ENCODE measurements around the gene CYTH2. TPM values are rescaled to one million over a fixed set of nuclear protein-coding genes. Genes with fewer than 3 reads are reported as not detected.

The CYTH2 gene
- total RNA-seq, 1 donor from 2014 or later = 32.1 TPM

- no peaks in the 10 kb centered on the region for H3K9me3 ChIP-seq (replicated peaks)
- DNase-seq = no peak
- H3K27me3 ChIP-seq (ENCODE audit: low read depth) = no peaks in the 10 kb centered on the region
- H3K27ac ChIP-seq (replicated peaks) = no peak overlapping the region
- H3K4me3 ChIP-seq = no peak overlapping the region
- H3K36me3 ChIP-seq = peaks cover 86% of the 10 kb centered on the region
- no peak for TF ChIP-seq CTCF (IDR thresholded peaks at IDR 0.05; ENCODE audit: borderline replicate concordance)
- intact Hi-C loops (cut with micrococcal nuclease) = no loop called here
- H3K4me1 ChIP-seq = peaks cover 21% of the 10 kb centered on the region
Observed at GRCh38 chr19:48475369-48476068, 6.3 kb downstream of the CYTH2 start.

- no peak for DNase-seq
- Histone ChIP-seq H3K4me1 (peaks cover 21% of the 10 kb centered on the region), H3K36me3 (peaks cover 80% of the 10 kb centered on the region), H3K9me3 (replicated peaks) (no peaks in the 10 kb centered on the region), H3K27me3 (ENCODE audit: low read depth) (no peaks in the 10 kb centered on the region), H3K27ac (replicated peaks) (no peak overlapping the region), H3K4me3 (no peak overlapping the region)
- TF ChIP-seq CTCF (IDR thresholded peaks at IDR 0.05; ENCODE audit: borderline replicate concordance) = no peak
- intact Hi-C loops (cut with micrococcal nuclease) = no loop called here
Observed at GRCh38 chr19:48476176-48476575, 7.0 kb downstream of the CYTH2 start.

- intact Hi-C loops (cut with micrococcal nuclease) = no loop called here
- no peaks in the 10 kb centered on the region for H3K27me3 ChIP-seq (ENCODE audit: low read depth)
- no peak overlapping the region for H3K27ac ChIP-seq (replicated peaks)
- DNase-seq = no peak
- no peak for TF ChIP-seq CTCF (IDR thresholded peaks at IDR 0.05; ENCODE audit: borderline replicate concordance)
- H3K9me3 ChIP-seq (replicated peaks) = no peaks in the 10 kb centered on the region
- H3K4me1 ChIP-seq = peaks cover 24% of the 10 kb centered on the region
- H3K4me3 ChIP-seq = no peak overlapping the region
- peaks cover 70% of the 10 kb centered on the region for H3K36me3 ChIP-seq
Observed at GRCh38 chr19:48477067-48477685, 8.0 kb downstream of the CYTH2 start.

- no peak for DNase-seq
Observed at GRCh38 chr19:48477698-48478338, 8.6 kb downstream of the CYTH2 start.

More at GRCh38 chr19:48477698-48478338, 8.6 kb downstream of the CYTH2 start:
- TF ChIP-seq CTCF (IDR thresholded peaks at IDR 0.05; ENCODE audit: borderline replicate concordance) = no peak
- Histone ChIP-seq H3K27ac (replicated peaks) (no peak overlapping the region), H3K4me1 (peaks cover 28% of the 10 kb centered on the region), H3K36me3 (peaks cover 63% of the 10 kb centered on the region), H3K9me3 (replicated peaks) (no peaks in the 10 kb centered on the region), H3K4me3 (no peak overlapping the region), H3K27me3 (ENCODE audit: low read depth) (no peaks in the 10 kb centered on the region)
- intact Hi-C loops (cut with micrococcal nuclease) = no loop called here
